NCI-H2196 (cell line): ENCODE results near the gene HRC.
"Not testable (repeated sequence)": the region's sequence is repeated elsewhere in the genome, so short reads cannot be mapped to it uniquely, and the experiment has no call there.

Experiments
- DNase-seq: peaks from one replicate; lab custom pipeline; 2025; ENCODE audit not compliant: unreplicated experiment; lab: John Stamatoyannopoulos, UW

HRC gene

DNA sequence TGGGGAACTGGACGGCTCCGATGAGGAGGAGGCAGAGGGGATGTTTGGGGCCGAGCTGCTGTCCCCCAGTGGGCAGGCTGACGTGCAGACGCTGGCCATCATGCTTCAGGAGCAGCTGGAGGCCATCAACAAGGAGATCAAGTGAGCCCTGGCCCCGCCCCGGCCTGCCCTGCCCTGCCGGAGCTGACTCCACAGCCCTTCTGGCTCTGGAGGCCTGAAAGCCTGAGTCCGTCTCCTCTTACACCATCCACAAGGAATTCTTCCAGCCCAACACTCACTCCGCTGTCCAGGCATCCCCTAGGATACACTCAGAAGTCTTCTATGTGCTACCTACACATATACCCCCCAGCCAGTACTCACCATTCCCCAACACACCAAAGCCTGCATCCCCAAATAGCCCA is 18.4 kb downstream of the HRC start:
- no peak for DNase-seq

DNA sequence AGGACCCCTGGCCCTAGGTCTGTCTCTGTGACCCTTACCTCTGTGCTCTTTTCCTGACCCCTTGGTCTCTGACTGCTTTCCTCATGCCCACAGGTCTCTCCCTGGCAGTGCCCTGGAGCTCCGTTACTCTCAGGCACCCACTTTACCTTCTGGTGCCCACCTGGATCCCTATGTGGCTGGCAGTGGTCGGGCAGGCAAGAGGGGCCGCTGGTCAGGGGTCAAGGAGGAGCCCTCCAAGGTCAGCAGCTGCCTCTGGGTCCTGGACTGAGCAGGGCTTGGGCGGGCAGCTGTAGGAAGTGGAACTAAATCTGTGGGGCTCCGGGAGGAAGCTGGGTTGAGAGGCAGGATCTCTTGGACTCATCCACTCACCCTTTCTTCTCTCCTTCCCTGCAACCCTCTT is 19.5 kb downstream of the HRC start:
- no peak for DNase-seq

GRCh38 chr19:49133621-49134454 is 21.4 kb downstream of the HRC start:
- DNase-seq, result no peak

DNA sequence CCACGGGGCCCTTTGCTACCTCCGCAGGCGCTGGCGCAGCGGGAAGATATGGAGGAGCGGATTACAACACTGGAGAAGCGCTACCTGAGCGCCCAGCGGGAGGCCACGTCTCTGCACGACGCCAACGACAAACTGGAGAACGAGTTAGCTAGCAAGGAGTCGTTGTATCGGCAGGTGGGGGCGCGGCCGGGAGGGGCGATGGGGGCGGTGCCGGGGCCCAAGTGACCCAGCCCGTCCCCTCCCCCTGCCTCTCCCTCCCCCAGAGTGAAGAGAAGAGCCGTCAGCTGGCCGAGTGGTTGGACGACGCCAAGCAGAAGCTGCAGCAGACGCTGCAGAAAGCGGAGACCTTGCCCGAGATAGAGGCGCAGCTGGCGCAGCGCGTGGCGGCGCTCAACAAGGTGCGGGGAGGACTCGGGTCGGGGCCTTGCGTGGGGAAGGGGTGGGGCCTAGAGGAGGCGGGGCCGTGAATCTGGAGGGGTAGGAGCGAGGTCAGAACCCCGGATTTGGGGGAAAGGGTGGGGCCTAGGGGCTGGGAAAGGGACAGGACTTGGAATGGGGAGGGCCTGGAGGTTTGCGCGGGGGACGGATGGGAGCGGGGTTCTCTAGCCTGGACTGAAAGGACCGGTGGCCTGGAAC is 22.1 kb downstream of the HRC start:
- no peak for DNase-seq

GRCh38 chr19:49130325-49130724 is 24.9 kb downstream of the HRC start:
- DNase-seq, result no peak

DNA sequence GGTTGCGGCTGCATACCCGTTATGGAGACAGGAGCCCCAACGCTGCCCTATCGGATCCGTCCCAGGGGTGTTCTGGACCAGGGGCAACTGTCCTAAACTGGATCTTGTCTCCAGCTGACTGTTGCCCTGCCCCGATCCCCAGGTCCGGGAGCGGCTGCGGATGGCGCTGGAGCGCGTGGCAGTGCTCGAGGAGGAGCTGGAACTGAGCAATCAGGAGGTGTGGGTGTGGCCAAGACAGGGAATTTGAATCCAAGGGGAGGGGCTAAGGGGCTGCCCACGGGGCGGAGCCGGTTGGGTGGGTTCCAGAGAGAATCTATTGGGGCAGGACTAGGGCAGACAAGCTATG is 26.0 kb downstream of the HRC start:
- DNase-seq, result peak; percentile 78

DNA sequence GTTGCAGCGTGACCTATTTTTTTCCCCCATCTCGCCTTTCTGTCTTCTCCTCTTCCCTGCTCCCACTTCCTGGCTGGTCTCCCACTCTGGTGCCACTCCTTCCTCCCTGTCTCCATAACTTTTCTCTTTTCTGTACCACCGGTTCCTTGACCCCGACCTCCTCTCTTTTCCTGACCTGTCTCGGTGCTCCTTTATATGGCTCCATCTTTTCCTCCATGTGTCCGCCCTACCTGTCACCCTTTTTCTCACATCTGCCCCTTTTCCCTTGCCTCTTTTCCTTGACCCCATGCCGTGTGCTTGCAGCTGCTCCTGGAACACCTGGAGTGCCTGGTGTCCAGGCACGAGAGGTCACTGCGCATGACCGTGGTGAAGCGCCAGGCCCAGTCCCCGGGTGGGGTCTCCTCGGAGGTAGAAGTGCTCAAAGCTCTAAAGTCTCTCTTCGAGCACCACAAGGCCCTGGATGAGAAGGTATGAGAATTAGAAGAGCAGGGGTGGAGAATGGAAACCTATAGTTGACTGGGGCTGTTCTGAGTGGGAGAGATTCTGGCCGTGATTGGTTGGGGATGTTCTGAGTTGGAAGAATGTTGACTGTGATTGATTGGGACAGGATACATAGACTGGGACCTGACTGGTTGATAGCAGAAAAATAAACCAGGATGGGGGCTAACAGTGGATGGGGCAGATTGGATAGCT is 26.5 kb downstream of the HRC start:
- DNase-seq, result no peak

DNA sequence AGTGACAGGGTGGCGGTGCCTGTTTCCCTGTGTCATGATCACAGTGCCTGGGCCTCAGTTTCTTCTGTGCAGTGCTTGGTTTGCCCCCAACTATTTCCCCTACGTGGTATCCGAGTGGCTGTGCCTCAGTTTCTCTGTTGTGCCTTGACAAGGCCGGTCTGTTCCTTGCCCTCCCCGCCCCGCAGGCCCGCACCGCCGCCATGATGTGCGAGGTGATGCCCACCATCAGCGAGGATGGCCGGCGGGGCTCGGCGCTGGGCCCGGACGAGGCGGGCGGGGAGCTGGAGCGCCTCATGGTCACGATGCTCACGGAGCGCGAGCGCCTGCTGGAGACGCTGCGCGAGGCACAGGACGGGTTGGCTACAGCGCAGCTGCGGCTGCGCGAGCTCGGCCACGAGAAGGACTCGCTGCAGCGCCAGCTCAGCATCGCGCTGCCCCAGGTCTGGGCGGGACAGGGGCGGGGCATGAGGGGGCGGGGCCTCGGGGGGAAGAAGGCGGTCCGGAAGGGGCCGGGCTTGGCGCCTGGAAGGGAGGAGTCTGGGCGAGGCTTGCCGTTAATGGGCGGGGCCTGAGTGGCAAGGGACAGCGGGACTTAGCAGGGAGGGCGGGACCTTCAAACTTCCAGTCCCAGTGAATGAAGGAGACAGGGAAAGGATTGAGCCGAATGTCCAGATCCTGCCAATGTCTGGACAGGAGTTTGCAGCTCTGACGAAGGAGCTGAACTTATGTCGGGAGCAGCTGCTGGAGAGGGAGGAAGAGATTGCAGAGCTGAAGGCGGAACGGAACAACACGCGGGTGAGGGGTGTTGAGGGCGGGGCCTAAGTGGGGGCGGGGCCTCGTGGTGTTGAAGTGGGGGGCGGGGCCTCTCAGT is 27.3 kb downstream of the HRC start:
- DNase-seq, result peak; percentile 100

- DNase-seq, result not testable (repeated sequence)
Observed at GRCh38 chr19:49127225-49127624, 28.0 kb downstream of the HRC start.

DNA sequence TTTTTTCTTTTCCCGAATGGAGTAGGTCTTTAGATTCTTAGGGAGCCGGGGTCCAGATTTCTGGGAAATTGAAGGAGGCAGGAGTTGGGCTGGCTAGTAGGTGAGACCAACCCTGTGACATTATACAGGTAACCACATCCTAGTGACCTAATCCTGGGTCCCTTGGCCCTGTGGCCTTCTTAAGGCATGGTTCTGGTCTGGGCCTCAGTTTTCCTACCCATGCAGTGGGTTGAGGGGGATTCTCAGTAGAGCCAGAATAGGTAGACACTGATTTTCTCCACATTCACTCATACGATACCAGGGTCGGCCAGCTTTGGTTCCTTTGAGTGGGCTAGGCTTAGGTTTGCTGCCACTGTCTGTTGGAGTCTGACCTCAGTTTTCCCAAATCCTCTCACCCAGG is 28.6 kb downstream of the HRC start:
- no peak for DNase-seq

- DNase-seq, result no peak
Observed at GRCh38 chr19:49125025-49125731, 30.0 kb downstream of the HRC start.

- not testable (repeated sequence) for DNase-seq
Observed at GRCh38 chr19:49123285-49123684, 31.9 kb downstream of the HRC start.

DNA sequence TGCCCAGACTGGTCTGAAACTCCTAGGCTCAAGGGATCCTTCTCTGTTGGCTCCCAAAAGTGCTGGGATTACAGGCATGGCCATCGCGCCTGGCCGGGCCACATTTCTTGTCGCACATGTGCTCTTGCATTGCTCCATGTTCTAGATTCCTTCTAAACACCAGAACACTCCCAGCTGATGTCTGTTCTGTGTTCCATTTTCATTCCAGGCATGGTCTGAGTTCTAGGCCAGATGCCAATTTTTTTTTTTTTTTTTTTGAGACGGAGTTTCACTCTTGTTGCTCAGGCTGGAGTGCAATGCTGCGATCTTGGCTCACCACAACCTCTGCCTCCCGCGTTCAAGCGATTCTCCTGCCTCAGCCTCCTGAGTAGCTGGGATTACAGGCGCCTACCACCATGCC is 33.4 kb downstream of the HRC start:
- peak; percentile 14 for DNase-seq

DNA sequence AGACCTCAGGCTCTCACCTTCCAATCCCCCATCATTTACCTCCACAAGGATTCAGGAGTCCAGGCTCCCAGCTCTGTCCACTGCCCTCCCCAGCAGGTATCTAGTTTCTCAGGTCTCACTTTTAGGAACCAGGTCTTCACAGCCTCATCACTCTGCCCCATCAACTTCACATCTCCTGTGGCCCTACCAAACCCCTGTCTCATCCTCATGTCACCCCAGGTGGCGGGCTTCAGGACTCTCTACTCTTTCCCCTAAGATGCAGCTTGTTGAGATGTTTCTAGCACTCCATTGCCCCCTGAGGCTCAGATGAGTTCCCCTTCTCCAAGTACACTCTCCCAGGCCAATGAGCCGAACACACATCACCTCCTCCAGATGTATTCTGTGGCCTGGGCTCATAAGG is 34.3 kb downstream of the HRC start:
- no peak for DNase-seq

GRCh38 chr19:49120325-49120683 is 34.9 kb downstream of the HRC start:
- DNase-seq, result no peak

DNA sequence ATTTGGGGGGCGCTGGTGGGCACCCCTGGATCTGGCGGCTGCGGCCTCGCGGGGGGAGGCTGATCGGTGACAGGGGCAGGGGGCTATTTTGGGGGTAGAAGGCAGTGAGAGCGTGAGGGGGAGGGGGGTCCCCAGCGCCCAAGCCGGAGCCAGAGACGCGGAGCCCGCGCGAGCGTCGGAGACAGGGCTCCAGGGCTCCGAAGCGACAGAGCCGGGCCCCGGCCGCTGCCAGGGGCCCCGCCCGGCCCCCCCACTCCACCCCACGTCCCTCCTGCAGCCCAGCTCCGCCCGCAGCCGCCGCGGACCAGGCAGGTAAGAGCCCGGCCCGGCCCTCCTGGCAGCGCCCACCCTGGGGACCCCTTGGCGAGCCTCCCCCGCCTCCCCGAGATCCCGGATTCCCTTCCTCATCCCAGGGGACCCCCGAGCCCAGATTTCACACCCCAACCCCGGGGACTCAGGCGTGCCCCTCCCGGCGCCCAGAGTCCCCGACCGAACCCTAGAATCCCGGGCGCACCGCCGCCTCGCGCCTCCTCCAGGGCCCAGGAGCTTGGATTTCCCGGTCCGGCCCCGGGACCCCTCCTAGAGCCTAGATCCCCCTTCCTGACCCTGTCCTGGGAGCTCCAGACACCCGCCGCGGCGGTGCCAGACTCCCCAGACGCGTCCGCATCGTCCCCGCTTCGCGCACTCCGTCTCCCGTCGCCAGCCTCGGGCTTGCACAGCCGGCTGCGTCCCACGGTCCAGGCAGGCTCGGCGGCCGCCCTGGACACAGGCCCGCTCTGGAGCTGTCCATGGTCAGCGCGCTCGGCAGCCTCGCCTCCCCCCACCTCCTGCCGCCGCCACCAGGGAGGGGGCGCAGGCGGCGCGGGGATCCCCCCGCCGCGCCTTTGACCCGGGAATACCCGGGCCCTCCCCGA is 35.5 kb downstream of the HRC start, which contains the start of gene PPFIA3:
PPFIA3 (plus strand) TSS at position 134 of the 914 bp plus-strand sequence. CDS start 8,330 bp downstream, outside the sequence.
- no peak for DNase-seq

GRCh38 chr19:49118565-49119410 is 36.4 kb downstream of the HRC start, which contains the start of gene C19orf73:
TSS of gene C19orf73 (minus strand) at chr19:49119143. CDS start at chr19:49119022, 121 bp downstream.
- DNase-seq, result peak; percentile 94
